KMS-11 (cell line): ENCODE data around the gene TTPAL.

Experiments used
- H2AFZ ChIP-seq: fragments of 200-600 bp; sonication (generic); 2 replicates; pipeline ENCODE4 v1.6.1; 2016; ENCODE audit warnings: antibody characterized with exemption, mixed run types, low read depth
- H3K27ac ChIP-seq: fragments of 200-600 bp; sonication (generic); 2 replicates; pipeline ENCODE4 v1.6.1; 2016; ENCODE audit warnings: mild to moderate bottlenecking, mixed run types
- H3K27me3 ChIP-seq: fragments of 200-600 bp; sonication (generic); 2 replicates; pipeline ENCODE4 v1.6.1; 2017; ENCODE audit warnings: mild to moderate bottlenecking, low read depth, mixed run types, moderate library complexity; ENCODE audit not compliant: insufficient read depth
- H3K36me3 ChIP-seq: fragments of 200-600 bp; sonication (generic); 2 replicates; pipeline ENCODE4 v1.6.1; 2017; ENCODE audit warnings: mild to moderate bottlenecking, mixed run types; ENCODE audit not compliant: insufficient read depth
- H3K4me1 ChIP-seq: fragments of 200-600 bp; sonication (generic); 2 replicates; pipeline ENCODE4 v1.6.1; 2016; ENCODE audit warnings: mild to moderate bottlenecking, low read depth, mixed run types; ENCODE audit not compliant: poor library complexity, severe bottlenecking
- H3K4me2 ChIP-seq: fragments of 200-600 bp; sonication (generic); 2 replicates; pipeline ENCODE4 v1.7.0; 2016; ENCODE audit warnings: mild to moderate bottlenecking, mixed run types
- H3K4me3 ChIP-seq: fragments of 200-600 bp; sonication (generic); IDR thresholded peaks from 2 replicates; pipeline ENCODE4 v1.6.1; 2017; ENCODE audit warnings: low read depth, low read length, mixed read lengths; ENCODE audit not compliant: insufficient read depth
- H3K79me2 ChIP-seq: fragments of 200-600 bp; sonication (generic); 2 replicates; pipeline ENCODE4 v1.6.1; 2016; ENCODE audit warnings: low read depth, mixed run types; ENCODE audit not compliant: insufficient read depth
- H3K9ac ChIP-seq: fragments of 200-600 bp; sonication (generic); 2 replicates; pipeline ENCODE4 v1.6.1; 2016; ENCODE audit warnings: mild to moderate bottlenecking, mixed run types
- H4K20me1 ChIP-seq: fragments of 200-600 bp; sonication (generic); 2 replicates; pipeline ENCODE4 v1.6.1; 2016; ENCODE audit warnings: mild to moderate bottlenecking, mixed run types; ENCODE audit not compliant: insufficient read depth
- TF ChIP-seq, protein P1 (sequence below): fragments of 200-600 bp; sonication (generic); conservative IDR thresholded peaks from 2 replicates; pipeline ENCODE4 v1.6.1; 2017; ENCODE audit warnings: low read depth, mild to moderate bottlenecking, antibody characterized with exemption, low read length, moderate library complexity, mixed read lengths

TTPAL gene

DNA sequence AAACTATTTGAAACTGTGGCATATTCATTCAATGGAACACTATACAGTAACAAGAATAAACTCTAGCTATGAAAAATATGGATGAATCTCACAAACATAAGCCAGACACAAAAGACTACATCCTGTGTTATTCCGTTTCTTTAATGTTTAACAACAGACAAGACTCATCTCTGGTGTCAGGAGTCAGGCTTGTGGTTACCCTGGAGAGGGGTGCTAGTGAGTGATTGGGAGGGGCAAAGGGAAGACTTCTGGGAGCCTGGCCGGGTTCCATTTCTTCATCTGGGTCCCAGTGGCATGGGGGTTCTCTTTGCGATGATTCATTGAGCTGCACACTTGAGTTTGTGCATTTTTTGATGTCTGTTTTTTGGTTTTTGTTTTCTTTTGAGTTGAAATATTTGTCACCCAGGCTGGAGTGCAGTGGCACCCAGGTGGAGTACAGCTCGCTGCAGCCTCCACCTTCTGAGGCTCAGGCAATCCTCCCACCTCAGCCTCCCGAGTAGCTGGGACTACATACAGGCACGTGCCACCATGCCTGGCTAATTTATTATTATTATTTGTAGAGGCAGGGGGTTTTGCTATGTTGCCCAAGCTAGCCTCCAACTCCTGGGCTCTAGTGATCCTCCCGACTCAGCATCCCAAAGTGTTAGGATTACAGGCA, 21.2 kb upstream of the TTPAL start:
- TF ChIP-seq, protein P1, sequence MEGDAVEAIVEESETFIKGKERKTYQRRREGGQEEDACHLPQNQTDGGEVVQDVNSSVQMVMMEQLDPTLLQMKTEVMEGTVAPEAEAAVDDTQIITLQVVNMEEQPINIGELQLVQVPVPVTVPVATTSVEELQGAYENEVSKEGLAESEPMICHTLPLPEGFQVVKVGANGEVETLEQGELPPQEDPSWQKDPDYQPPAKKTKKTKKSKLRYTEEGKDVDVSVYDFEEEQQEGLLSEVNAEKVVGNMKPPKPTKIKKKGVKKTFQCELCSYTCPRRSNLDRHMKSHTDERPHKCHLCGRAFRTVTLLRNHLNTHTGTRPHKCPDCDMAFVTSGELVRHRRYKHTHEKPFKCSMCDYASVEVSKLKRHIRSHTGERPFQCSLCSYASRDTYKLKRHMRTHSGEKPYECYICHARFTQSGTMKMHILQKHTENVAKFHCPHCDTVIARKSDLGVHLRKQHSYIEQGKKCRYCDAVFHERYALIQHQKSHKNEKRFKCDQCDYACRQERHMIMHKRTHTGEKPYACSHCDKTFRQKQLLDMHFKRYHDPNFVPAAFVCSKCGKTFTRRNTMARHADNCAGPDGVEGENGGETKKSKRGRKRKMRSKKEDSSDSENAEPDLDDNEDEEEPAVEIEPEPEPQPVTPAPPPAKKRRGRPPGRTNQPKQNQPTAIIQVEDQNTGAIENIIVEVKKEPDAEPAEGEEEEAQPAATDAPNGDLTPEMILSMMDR, result no peak
- H2AFZ ChIP-seq, result no peak overlapping the region
- peaks cover 2% of the 10 kb centered on the region for H3K4me1 ChIP-seq

DNA sequence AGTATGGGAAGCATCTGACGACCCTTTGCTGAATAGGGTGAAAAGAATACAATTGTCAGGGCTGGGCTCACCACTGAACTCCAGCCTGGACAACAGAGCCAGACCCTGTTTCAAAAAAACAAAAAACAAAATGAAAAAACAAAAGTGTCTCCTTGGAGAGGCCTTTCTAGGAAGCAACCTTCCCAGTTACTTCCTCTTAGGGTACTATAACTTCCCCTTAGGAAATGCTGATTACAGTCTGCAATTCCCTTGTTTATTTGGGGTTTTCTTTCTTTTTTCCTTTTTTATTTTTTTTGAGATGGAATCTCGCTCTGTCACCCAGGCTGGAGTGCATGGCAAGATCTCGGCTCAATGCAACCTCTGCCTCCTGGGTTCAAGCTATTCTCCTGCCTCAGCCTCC, 20.5 kb upstream of the TTPAL start:
- TF ChIP-seq, protein P1, result no peak
- no peak overlapping the region for H3K4me2 ChIP-seq
- H2AFZ ChIP-seq, result no peak overlapping the region
- no peaks in the 10 kb centered on the region for H3K4me1 ChIP-seq
- H3K27me3 ChIP-seq, result no peaks in the 10 kb centered on the region
- no peak overlapping the region for H3K9ac ChIP-seq
- H3K36me3 ChIP-seq, result no peaks in the 10 kb centered on the region
- H3K27ac ChIP-seq, result no peak overlapping the region
- no peak overlapping the region for H3K4me3 ChIP-seq
- H4K20me1 ChIP-seq, result no peaks in the 10 kb centered on the region
- H3K79me2 ChIP-seq, result no peaks in the 10 kb centered on the region

More for the DNA sequence above, 21.2 kb upstream of the TTPAL start:
- H3K4me3 ChIP-seq, result no peak overlapping the region
- H4K20me1 ChIP-seq, result no peaks in the 10 kb centered on the region
- no peaks in the 10 kb centered on the region for H3K27me3 ChIP-seq
- H3K4me2 ChIP-seq, result no peak overlapping the region
- no peaks in the 10 kb centered on the region for H3K79me2 ChIP-seq
- no peak overlapping the region for H3K9ac ChIP-seq
- no peaks in the 10 kb centered on the region for H3K36me3 ChIP-seq
- no peak overlapping the region for H3K27ac ChIP-seq

DNA sequence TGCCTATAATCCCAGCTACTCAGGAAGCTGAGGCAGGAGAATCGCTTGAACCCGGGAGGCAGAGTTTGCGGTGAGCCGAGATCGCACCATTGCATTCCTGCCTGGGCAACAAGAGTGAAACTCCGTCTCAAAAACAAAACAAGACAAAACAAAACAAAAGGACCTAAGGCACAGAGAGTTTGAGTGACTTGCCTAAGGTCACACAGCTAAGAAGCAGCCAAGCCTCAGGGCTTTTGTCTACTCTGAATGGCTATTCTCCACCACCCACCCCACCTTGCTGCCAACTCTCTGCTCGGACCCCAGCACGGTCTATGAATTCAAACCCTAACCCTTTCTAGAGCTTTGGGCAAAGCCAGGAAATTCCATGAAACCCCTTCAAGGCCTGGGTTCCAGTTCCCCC, 19.1 kb upstream of the TTPAL start:
- Histone ChIP-seq H2AFZ (no peak overlapping the region), H3K4me2 (no peak overlapping the region), H4K20me1 (no peaks in the 10 kb centered on the region), H3K79me2 (no peaks in the 10 kb centered on the region), H3K9ac (no peak overlapping the region), H3K27me3 (no peaks in the 10 kb centered on the region), H3K4me1 (no peaks in the 10 kb centered on the region), H3K36me3 (no peaks in the 10 kb centered on the region), H3K27ac (no peak overlapping the region), H3K4me3 (no peak overlapping the region)
- TF ChIP-seq, protein P1, result no peak

DNA sequence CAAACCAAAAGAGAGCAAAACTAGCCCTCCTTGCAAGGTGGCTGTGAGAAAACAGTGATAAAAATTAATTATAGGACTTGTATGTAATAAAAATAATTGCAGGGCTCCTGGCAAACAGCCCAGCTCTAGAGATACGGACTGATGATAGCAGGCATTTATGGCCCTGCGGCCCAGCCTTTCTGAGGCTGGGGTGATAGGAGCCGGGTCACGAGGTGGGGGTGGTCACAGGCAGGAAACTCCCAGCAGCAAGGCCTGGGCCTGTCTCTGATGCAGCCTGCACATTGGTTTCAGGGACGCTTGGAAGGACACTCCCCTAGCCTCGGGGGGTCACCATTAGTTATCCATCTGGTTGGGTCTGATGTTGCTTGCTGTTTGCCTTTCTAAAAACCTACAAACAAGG, 18.7 kb upstream of the TTPAL start:
- H3K36me3 ChIP-seq, result no peaks in the 10 kb centered on the region
- no peak overlapping the region for H3K9ac ChIP-seq
- no peaks in the 10 kb centered on the region for H3K4me1 ChIP-seq
- H3K27me3 ChIP-seq, result no peaks in the 10 kb centered on the region
- H3K4me2 ChIP-seq, result no peak overlapping the region
- H3K4me3 ChIP-seq, result no peak overlapping the region
- no peak overlapping the region for H2AFZ ChIP-seq
- no peaks in the 10 kb centered on the region for H4K20me1 ChIP-seq
- H3K79me2 ChIP-seq, result no peaks in the 10 kb centered on the region
- no peak overlapping the region for H3K27ac ChIP-seq
- TF ChIP-seq, protein P1, result no peak
